ENCODE data around the gene KRTAP10-3. TPM values are rescaled to one million over a fixed set of nuclear protein-coding genes. Genes with fewer than 3 reads are reported as not detected.

KRTAP10-3 gene
- polyA plus RNA-seq, 1 of the 3 experiments (the other 2 are of a cell fraction): not detected

DNA sequence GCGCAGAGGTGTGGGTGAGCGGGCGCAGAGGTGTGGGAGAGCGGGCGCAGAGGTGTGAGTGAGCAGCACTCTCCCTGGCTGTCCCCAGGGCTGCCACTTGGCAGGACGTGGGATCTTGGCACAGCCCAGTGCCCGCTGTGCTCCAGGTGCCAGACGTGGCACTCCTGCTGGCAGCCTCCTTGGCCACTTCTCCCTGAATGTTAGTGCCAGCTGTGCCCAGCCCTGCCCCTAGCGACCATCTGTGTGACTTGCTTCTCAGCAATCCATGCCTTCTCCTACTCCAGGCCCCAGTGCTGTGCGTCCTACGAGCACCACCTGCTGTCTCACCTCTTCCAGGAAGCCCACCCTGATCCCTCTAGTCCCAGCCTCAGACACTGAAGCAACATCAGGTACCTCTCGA, 49.1 kb downstream of the KRTAP10-3 start:
- no peaks in the 10 kb centered on the region; a peak in 1 of 4 replicates for H3K4me1 ChIP-seq (ENCODE audit: control insufficient read depth in 1 of 2, insufficient read depth in 2 of 2, low read depth in 1 of 2, low read length in 1 of 2)
- no peaks in the 10 kb centered on the region for H3K36me3 ChIP-seq (replicated peaks in 1 of 2; ENCODE audit: control insufficient read depth in 1 of 2, insufficient read depth in 2 of 2, low read length in 1 of 2)
- H2AFZ ChIP-seq (ENCODE audit: low read depth): no peak overlapping the region
- no peak overlapping the region for H3K27ac ChIP-seq (ENCODE audit: low read depth in 2 of 2, low read length in 1 of 2)
- no peaks in the 10 kb centered on the region for H3K79me2 ChIP-seq (ENCODE audit: insufficient read depth)
- TF ChIP-seq RAD21 (IDR thresholded peaks at IDR 0.05; ENCODE audit: low read length): peak; percentile 11; the same call in 1 of the 2 replicates
- TF ChIP-seq, protein P1, sequence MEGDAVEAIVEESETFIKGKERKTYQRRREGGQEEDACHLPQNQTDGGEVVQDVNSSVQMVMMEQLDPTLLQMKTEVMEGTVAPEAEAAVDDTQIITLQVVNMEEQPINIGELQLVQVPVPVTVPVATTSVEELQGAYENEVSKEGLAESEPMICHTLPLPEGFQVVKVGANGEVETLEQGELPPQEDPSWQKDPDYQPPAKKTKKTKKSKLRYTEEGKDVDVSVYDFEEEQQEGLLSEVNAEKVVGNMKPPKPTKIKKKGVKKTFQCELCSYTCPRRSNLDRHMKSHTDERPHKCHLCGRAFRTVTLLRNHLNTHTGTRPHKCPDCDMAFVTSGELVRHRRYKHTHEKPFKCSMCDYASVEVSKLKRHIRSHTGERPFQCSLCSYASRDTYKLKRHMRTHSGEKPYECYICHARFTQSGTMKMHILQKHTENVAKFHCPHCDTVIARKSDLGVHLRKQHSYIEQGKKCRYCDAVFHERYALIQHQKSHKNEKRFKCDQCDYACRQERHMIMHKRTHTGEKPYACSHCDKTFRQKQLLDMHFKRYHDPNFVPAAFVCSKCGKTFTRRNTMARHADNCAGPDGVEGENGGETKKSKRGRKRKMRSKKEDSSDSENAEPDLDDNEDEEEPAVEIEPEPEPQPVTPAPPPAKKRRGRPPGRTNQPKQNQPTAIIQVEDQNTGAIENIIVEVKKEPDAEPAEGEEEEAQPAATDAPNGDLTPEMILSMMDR (IDR thresholded peaks at IDR 0.05): peak; percentile 35
- no peak for TF ChIP-seq GABPA (IDR thresholded peaks at IDR 0.05; ENCODE audit: low read depth)
- no peaks in the 10 kb centered on the region for H4K20me1 ChIP-seq (ENCODE audit: insufficient read depth)
- ChIA-PET CTCF (interaction anchor here (0.6 to 3.4 kb wide), 16 partner anchors 8 to 338 kb away, joined by 3 to 31 read pairs (median 4); partner anchors contain the start of gene UBE2G2), POLR2A (no interaction called here)
- H3K9me2 ChIP-seq: no peaks in the 10 kb centered on the region
- H3K9me3 ChIP-seq: no peaks in the 10 kb centered on the region
- H3K4me2 ChIP-seq: no peak overlapping the region
- H3K4me3 ChIP-seq (ENCODE audit: low read depth in 2 of 2, low read length in 1 of 2): no peak overlapping the region
- H3F3A ChIP-seq (replicated peaks; ENCODE audit: insufficient read depth): no peaks in the 10 kb centered on the region
- H3K27me3 ChIP-seq (ENCODE audit: insufficient read depth): 0 out of 2 replicates have a peak, but pooled peaks cover 9% of the 10 kb centered on the region
- no peak overlapping the region for H3K9ac ChIP-seq
- WGBS (ENCODE audit: low lambda C conversion rate): 60% methylated on average over 8 of the region's 12 CpGs
- DNase-seq: peak; percentile 71

DNA sequence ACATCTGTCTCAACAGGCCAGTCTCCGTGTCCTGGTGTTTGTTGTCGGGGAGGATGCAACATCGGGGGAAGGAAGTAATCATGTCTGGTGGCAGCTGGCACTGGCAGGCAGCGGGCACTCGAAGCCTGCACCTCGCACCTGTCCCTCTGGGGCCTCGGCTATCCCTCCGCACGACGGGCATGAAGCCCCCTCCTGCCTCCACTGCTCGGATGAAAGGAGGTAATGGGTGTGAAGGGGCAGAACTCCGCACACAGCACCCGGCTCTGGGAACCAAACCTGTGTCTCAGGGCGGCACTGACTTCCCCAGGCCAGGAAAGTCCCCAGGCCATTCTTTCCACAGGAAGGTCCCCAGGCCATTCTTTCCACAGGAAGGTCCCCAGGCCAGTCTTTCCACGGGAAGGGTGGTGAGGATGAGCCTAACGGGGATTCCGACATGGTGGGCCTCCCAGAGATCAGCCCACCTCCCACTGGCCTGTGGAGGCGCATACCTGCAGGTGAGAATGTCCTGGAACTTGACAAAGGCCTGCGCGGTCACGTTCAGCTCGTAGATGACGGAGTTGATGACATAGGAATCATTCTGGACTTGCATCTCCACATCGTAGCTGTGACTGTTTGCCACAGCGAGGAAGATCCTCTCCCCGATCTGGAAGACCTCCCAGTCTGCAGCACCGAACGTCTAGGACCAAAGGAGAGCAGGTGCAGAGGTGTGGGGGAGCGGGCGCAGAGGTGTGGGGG, 49.7 kb downstream of the KRTAP10-3 start:
- H3F3A ChIP-seq (replicated peaks; ENCODE audit: insufficient read depth): no peaks in the 10 kb centered on the region
- no peaks in the 10 kb centered on the region for H4K20me1 ChIP-seq (ENCODE audit: insufficient read depth)
- no peaks in the 10 kb centered on the region for H3K79me2 ChIP-seq (ENCODE audit: insufficient read depth)
- TF ChIP-seq POLR2AphosphoS5 (IDR thresholded peaks at IDR 0.05; ENCODE audit: low read depth, low read length): no peak
- no peak for TF ChIP-seq RXRA (IDR thresholded peaks at IDR 0.05; ENCODE audit: borderline replicate concordance, low read depth)
- no peak for TF ChIP-seq NFIC (IDR thresholded peaks at IDR 0.05; ENCODE audit: borderline replicate concordance)
- no peak for TF ChIP-seq MXI1 (IDR thresholded peaks at IDR 0.05; ENCODE audit: low read depth, low read length)
- TF ChIP-seq, protein P2, sequence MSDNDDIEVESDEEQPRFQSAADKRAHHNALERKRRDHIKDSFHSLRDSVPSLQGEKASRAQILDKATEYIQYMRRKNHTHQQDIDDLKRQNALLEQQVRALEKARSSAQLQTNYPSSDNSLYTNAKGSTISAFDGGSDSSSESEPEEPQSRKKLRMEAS (IDR thresholded peaks at IDR 0.05; ENCODE audit: low read depth): no peak
- TF ChIP-seq, protein P3, sequence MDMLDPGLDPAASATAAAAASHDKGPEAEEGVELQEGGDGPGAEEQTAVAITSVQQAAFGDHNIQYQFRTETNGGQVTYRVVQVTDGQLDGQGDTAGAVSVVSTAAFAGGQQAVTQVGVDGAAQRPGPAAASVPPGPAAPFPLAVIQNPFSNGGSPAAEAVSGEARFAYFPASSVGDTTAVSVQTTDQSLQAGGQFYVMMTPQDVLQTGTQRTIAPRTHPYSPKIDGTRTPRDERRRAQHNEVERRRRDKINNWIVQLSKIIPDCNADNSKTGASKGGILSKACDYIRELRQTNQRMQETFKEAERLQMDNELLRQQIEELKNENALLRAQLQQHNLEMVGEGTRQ (IDR thresholded peaks at IDR 0.05; ENCODE audit: borderline replicate concordance, low read depth, low read length): no peak
- no peak for TF ChIP-seq GATA2 (CRISPR knock-in tag; IDR thresholded peaks at IDR 0.05)
- TF ChIP-seq, protein P4, sequence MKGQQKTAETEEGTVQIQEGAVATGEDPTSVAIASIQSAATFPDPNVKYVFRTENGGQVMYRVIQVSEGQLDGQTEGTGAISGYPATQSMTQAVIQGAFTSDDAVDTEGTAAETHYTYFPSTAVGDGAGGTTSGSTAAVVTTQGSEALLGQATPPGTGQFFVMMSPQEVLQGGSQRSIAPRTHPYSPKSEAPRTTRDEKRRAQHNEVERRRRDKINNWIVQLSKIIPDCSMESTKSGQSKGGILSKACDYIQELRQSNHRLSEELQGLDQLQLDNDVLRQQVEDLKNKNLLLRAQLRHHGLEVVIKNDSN (IDR thresholded peaks at IDR 0.05; ENCODE audit: borderline replicate concordance, low read depth): no peak
- TF ChIP-seq TCF12 (IDR thresholded peaks at IDR 0.05): no peak
- H2AFZ ChIP-seq (ENCODE audit: low read depth): no peak overlapping the region
- H3K36me3 ChIP-seq (replicated peaks in 1 of 2; ENCODE audit: control insufficient read depth in 1 of 2, insufficient read depth in 2 of 2, low read length in 1 of 2): no peaks in the 10 kb centered on the region
- no peak for DNase-seq
- 0 out of 2 replicates have a peak, but pooled peaks cover 9% of the 10 kb centered on the region for H3K27me3 ChIP-seq (ENCODE audit: insufficient read depth)
- no peak overlapping the region for H3K9ac ChIP-seq
- ChIA-PET POLR2A (no interaction called here), CTCF (interaction anchor here (1.0 to 3.4 kb wide), 5 partner anchors 14 to 307 kb away, joined by 3 to 31 read pairs (median 6); no protein-coding TSS in a partner anchor)
- no peak overlapping the region for H3K27ac ChIP-seq (ENCODE audit: low read depth in 2 of 2, low read length in 1 of 2)
- no peaks in the 10 kb centered on the region for H3K9me3 ChIP-seq
- no peak overlapping the region for H3K4me2 ChIP-seq
- H3K9me2 ChIP-seq: no peaks in the 10 kb centered on the region
- H3K4me3 ChIP-seq (ENCODE audit: low read depth in 2 of 2, low read length in 1 of 2): no peak overlapping the region
- no peaks in the 10 kb centered on the region; a peak in 1 of 4 replicates for H3K4me1 ChIP-seq (ENCODE audit: control insufficient read depth in 1 of 2, insufficient read depth in 2 of 2, low read depth in 1 of 2, low read length in 1 of 2)
- WGBS (ENCODE audit: low lambda C conversion rate): 73% methylated on average over 15 of the region's 30 CpGs

Data from SK-N-SH (cell line).